ENCODE measurements around the gene PEAK1.

Gene PEAK1

DNA sequence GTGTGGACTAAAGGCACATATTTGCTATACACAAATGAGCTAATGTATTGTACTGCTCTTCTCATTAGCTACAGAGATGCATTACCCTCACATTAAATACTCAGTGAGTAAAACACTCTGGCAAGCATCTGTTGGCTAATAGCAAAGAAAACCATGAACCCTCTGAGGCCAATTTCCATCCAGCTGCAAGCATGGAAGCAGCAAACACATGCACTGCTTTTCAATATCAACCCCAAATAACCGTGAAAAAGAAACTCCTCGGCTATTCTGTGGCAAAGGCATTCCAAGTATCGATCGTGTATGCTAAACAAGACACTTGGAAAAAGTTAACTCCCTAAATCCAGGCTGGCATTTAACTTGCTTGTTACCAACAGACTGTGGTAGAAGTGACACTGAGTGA lies 67.0 kb downstream of the PEAK1 start:
- DNase-seq: no peak

DNA sequence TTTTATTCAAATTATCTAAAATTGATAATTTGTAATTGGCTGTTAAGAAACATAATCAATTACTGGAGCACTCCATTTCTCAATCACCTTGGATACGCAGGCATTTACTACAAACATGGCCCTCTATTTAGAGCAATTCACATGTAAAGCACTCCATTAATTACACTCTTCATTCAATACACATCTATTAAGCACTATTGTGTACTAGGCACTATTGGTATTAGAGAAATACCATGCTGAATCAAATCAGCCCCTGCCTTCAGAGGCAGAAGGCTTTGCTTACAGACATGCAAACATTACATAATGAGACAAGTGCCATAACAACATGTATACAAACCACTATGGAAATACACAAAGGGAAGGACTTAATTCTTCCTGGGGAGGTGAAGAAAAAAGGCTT lies 69.1 kb downstream of the PEAK1 start:
- DNase-seq: no peak

DNA sequence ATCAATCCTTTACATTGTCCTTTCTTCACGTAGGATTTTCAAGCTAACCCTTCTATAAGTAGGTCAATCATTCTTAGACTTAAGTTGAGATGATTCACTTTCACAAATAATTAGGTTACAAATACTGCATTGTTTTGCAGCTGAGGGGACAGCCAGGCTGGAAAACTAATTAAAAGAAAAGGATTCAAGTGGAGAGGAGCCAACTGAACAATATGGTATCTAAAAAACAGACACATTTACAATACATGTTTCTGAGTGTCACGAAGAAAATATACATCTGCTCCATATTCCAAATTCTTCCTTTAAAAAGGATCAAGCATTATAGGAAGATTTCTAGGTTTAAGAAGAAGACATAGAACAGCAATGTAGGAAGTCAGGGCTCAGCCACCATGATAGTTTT lies 70.2 kb downstream of the PEAK1 start:
- DNase-seq: no peak

DNA sequence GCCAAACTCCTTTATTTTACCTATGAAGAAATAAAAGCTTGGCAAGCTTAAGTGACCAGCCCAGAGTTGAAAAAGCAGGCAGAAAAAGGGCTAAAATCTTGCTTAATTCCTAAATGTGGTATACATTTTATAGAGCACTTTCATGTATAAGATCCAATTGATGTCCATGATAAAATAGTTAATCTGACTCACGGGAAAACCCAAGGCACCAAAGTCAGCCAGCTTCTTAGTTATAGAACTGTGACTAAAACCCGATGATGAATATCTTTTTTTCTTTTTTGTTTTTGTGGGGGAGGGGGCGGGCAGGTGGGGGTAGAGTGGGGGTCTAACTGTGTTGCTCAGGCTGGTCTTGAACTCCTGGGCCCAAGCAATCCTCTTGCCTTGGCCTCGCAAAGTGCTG lies 71.4 kb downstream of the PEAK1 start:
- no peak for DNase-seq

DNA sequence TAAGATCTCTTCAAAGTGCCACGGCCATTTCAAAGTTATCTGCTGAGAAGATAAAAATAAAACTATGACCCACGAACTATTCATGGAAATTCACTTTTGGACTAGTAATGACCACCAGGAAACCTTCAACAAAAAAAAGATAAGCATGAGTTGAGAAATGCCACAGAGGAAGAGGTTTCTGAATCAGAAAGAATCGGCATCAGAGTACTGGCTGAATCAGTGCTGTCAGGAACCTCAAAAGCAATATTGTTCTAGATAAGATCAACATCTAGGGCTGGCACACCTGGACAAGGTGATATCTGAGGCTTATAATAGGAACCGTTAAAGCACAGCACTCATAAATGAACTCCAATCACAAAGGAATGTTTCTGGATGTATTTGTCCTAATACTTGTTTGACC lies 72.7 kb downstream of the PEAK1 start:
- no peak for DNase-seq

DNA sequence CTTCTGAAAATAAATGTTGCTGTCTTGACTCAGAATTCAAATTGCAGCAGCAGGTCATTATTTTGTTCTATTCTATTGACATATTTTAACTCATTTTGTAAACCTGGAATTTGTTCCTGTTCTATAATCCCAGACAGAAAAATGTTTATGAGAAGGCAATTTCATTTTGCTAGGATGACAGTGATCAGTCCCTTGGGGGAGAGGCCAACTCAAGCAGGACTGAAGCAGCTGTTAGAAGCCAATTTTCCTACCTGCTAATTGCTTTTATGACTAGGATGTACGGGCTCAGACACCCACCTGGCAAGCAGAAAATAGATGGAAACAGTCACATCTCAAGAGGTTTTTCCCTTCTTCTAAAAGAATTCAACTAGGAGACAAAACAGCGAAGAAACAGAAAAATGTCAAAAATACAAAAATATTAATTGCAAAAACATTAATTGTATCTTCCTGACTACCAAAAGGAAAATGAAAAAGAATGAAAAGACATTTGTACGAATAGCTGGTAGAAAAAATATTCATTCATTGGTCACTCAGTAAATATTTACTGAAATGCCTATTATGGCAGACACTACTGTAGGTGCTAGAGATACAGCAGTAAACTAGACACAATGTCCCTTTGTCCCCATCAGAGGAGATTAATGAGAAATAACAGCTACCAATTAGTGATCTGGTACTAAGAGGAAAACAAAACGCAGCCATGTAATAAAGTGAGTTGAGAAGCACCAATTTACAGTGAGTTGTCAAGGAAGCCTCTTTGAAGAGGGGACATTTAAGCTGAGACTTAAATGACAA lies 73.5 kb downstream of the PEAK1 start:
- DNase-seq: no peak

DNA sequence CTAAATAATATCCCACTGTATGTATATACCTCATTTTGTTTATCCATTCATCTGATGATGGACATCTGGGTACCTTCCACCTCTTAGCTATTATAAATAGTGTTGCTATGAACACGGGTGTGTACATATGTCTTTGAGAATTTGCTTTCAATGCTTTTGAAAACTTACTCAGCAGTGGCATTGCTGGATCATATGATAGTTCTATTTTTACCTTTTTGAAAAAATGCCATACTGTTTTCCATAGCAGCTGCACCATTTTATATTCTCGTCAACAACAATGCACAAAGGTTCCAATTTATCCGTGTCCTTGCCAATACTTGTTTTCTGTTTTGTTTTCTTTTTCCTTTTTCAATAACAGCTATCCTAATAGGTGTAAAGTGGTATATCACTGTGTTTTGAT lies 77.1 kb downstream of the PEAK1 start:
- no peak for DNase-seq

DNA sequence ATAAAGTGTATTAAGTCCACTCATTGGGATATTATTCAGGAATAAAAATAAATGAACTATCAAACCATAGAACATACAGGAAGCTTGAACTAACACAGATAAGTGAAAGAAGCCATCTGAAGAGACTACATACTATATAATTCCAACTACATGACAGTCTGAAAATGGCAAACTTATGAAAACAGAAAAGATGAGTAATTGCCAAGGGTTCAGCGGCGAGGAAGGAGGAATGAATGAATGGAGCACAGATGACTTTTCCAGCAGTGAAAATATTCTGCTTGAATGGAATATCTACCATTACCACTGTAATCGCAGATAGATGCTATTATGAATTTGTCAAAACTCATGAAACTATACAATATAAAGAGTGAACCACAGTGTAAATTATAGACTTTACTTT lies 79.7 kb downstream of the PEAK1 start:
- no peak for DNase-seq

DNA sequence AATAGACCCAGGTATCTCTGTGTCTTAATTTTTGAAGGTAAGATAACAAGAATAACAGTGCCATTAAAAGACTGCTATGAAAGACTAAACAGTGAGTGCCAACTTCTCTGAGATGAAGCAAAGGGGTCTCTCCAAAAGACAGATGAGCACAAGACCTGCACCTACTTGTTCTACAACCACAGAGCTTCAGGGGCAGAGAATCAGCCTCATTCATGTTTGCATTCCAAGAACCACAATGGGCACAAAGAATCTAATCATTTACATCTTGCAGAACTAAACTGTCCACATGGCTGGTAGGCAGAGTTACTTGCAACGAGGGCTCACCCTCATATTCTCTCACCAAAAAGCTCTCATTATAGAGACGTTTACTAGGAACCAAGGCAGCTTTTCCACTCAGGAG lies 83.9 kb downstream of the PEAK1 start:
- DNase-seq: no peak

DNA sequence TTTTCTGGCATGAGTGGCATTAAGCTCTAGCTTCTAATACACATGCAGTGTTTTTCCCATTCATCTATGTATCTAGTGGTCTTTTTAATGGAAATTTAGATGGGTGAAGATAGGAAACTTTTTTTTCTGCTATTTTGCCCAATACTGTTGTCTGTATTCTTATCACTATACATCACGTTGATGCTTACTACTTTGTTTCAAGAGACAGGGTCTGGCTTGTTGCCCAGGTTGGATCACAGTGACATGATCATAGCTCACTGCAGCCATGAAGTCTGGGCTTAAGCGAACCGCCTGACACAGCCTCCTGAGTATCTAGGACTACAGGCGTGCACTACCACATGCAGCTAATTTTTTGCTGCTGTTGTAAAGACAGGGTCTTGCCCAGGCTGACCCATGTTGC lies 84.6 kb downstream of the PEAK1 start:
- no peak for DNase-seq

DNA sequence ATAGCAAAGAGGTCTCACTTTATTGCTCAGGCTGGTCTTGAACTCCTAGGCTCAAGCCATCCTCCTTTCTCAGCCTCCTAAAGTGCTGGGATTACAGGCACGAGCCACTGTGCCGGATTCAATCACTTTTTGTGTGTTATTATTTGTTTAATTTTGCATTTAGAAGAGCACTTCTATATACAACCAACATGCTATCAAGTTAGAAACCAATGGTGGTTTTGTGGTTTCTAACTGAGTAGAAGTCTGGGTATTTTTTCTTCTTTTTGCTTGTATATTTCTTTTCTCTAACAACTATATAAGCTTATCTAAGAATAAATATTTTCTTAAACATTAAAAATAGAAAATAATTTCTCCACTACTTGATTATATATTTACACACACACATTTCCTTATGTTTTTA lies 86.7 kb downstream of the PEAK1 start:
- DNase-seq: no peak

DNA sequence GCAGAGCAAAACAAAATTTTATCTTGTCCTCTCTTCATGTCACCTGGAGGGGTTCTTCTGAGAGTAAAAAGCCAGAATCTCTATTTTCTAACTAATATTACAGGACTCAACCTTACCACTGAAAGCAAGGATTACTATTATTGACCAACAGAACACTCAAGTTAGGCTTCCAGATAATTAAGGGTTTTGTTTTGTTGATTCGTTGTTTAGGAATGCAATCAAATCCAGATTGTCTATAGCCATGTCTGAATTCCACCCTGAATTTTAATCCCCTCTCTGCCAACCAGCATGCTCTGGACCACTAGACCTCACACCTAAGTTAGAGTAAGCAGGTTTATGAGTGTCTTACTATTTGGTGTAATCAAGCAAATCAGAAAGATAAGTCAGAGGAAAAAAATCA lies 90.7 kb downstream of the PEAK1 start:
- no peak for DNase-seq

DNA sequence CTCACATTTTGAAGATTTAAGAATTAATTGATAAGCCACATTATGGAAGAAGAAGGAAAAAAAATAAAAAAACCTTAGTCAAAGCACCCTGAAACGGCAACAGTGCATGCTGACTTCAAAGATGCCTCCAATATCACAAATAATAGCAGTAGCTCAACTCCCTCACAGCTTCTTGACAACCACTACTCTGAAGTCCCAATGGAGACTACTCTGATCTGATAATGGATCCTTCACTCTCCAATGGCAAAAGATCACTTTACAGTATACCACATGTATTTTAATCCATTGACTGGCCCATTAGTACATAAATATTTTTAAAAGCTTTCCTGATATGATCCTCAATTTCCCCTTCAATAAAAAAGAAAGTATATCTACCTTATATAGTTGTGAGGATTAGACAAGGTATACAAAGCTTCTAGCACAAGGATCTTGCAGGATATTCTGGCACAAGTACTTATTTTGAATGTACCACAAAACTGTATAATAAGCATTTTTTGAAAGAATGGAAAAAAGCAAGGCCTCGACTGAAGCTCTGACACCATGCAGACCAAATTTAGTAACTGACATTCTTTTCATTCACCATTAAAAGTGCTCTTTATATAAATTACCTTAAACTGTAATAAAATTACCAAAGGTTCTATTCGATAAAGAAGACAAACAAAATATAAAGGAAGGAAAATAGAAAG lies 91.9 kb downstream of the PEAK1 start:
- no peak for DNase-seq

DNA sequence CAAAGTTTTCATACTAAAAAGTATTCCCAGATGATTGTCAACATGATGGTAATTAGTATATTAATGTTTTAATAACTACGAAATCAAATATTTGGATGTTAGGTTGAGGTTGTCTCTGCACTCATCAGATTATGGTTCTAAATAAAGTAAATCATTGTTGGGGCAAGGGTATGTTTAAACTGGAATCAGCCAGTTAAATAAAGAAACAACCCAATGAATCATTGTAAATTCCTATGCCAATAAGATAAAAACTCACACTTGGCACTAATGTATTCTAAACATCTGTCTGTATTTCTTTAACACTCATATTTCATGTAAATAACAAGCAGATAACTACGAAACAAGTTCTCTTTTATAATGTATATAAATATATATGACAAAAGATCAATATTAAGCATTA lies 92.7 kb downstream of the PEAK1 start:
- DNase-seq: no peak

DNA sequence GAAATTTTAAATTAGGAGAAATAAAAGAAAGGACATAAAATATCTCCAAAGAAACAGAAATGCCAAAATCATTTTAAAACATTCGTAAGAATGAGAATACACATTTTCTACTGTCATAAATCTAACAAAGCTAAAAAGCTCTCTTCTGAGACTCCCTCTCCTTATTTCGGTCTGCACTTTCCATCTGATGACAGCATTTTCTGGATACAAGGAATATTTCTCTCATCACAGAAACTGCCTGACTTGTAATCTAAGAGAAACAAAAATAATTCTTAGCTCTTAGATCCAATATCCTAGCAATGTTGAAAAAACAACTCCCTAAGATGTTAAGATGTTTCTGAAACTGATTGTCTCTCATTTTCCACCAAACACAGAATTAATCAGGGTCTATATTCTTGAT lies 93.5 kb downstream of the PEAK1 start:
- no peak for DNase-seq

DNA sequence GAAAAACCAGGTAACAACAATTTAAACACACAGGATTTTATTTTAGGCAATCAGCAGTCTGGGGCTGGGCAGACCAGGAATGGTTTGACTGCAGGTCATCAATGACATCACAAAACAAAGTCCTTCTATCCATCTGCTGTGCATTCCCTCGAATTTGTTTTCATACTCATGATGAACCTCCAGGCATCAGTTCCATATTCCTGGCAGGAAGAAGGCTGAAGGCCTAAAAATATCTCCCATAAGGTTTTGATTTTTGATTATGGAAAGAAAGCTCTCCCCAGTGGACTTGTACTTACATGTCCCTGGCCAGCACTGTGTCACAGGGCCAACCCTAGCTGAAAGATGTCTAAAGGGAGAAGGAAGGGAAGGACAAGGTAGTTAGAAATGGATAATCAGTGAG lies 107.4 kb downstream of the PEAK1 start:
- DNase-seq: no peak

DNA sequence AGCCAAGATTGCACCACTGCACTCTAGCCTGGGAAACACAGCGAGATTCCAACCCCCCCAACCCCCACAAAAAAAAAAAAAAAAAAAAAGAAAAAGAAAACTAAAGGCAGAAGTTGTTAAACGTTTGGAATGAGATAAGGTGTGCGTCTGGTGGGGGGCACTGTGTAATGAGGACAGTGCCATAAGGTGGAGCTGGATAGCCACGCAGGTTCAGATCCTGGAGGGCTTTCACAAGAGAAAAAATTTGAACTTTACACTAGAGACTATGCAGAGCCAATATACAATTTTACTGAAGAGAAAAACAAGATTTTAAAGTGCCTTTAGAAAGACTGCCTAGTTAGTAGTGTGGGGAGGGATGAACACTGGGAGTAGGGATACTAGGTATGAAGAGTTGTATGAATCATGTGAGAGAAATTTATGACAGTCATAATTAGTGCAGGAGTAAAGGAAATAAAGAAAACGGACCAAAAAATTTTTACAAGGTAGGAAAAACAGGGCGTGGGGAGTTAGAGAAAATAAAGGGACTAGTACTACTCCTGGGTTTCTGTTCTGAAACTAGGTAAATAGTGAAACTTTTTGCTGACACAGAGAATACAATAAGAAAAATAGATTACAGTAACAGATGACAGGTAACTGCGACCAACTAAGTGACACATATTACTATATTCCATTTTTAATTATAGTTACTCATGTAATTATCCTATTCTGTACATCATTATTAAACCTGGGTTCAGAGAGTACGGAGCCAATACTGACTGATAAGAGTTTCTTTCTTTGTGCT lies 108.1 kb downstream of the PEAK1 start:
- no peak for DNase-seq

DNA sequence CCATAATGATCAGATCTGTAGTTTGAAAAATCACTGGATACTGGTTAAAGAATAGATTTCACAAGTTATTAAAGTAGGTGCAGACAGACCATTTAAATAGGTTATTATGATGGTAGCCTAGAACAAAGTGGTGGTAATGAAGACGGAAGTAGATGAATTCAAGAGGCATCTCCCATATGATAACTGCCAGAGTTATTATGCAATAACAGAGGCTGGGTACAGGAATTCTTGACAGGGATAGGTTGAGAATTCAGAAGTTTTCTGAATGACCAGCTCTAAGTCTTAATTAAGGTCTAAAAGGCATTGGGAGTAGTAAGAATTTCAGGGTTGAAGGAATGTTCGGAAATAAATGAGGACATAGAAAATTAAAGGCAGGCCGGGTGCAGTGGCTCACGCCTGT lies 108.9 kb downstream of the PEAK1 start:
- DNase-seq: no peak

DNA sequence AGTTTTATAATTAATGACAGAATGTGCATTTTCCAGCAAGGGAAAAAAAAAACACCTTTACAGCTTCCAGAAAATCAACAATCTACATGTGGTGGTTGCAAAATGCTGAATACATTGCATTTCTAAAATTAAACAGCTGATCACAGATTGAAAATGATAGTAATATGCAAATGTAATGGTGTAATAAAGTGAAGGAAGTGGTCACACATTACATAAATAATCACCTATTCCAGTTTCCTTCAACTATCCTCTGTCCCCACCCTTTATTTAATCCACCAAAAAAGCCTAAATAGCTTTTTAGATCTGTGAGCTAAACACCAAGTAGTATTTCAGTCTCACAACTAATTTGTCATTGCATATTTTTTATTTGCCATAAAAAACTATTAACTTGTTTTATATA lies 110.5 kb downstream of the PEAK1 start:
- no peak for DNase-seq

DNA sequence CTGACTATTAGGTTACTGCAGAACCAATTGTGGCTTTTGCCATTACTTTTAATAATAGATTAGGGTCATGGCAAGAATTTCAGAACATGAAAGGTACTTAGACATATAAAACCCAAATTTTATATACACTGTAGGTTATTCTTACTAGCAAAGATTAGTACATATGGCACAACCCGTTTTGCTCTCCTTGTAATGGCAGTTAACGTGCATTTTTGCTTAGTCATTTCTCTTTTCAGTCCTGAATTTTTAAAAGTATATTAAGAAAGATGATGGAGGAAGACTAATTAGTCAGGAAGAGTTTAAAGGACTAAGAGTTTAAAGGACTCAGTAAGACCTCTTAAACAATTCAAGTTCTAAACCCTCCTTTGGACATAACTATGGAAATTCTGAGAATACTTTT lies 114.0 kb downstream of the PEAK1 start:
- no peak for DNase-seq

DNA sequence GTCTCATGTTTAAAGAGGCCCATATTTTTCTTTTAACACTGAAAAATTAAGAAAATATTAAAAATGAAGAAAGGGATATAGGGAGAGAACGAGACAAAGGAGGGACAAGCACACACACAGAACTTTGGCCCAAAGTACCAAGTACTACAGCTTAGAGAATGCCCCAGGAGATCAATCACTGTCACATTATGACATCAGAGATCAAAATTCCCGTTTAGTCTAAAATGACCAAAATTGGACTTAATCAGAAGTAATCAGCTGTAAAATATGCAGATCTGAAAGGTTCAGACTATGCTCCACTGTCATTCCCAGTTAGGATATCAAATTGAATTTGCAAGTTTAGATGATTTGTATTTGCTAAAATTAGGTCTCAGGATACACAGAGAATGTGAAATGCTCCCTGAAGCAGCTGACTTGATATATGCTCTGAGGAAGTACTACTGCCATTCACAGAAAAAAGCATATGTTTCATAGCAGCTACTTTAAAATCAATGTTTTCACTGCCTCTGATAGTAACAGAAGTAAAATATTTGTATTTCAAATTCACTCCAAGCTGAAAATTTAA lies 123.0 kb downstream of the PEAK1 start:
- no peak for DNase-seq

DNA sequence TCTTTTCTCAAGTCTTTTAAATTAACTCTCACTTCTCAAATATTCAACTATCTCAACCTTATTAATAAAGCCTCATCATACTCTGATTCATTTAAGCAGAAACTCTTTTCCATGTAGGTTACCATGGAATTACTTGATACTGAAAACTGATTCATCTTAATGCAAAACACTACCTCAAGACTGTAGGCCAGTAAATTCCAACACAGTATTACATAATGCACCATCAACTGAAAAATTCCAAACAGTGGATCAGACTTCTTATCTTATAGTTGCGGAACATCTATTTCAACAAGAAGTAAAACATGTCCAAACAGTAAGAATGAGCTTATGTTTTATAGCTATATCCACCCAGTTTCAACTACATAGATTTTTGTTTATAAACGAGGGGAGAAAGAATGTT lies 124.5 kb downstream of the PEAK1 start:
- DNase-seq: no peak

DNA sequence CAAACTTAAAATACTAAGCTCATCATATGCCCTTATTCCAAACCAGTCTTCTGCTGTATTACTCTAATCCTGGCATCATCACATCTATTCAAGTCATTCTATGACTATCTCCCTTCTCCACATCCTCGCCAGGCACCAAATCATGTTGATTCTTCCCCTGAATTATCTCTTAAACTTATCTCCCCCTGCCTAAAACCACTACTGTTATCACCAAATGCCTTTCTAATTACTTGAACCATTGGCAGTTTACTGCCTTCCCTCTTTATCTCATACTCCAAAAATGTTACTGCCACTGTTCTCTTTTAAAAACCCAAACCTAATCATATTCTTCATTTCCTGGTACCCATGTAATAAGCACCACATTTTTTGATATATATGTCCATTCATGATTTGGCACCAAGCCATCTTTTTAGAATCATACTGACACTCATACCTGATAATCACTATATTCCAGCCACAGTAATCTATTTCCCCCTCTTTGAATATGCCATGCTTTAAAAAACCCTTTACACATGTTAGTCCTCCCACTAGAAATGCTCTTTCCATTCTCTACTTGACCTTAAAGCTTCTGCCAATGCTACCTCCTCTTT lies 126.8 kb downstream of the PEAK1 start:
- DNase-seq: no peak
